Measurements from ENCODE around the gene ZNF580.

Gene ZNF580

DNA sequence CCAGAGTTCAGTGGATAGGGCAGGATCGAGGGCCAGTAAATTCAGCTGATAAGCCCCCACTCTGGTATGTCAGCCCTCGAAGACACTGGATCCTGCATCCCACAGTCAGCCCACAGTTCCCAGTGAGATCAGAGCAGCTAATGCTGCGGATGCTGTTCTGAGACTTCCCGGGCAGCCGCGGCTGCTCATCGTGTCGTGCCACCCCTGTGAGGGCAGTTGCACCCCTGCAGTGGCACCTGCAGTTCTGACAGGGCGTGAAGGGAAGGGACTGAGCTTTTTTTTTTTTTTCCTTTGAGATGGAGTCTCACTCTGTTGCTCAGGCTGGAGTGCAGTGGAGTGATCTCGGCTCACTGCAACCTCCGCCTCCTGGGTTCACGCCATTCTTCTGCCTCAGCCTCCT is 26.7 kb downstream of the ZNF580 start:
- DNase-seq (ENCODE audit: low spot score): no peak
- POLR2A ChIA-PET (ENCODE audit: low non-redundant PET): interaction anchor here (0.7 kb wide), 1 partner anchor 214 kb away, joined by 3 read pairs; no protein-coding TSS in a partner anchor
- H3K27ac ChIP-seq: peak overlapping the region; percentile 13
- TF ChIP-seq, protein P1, sequence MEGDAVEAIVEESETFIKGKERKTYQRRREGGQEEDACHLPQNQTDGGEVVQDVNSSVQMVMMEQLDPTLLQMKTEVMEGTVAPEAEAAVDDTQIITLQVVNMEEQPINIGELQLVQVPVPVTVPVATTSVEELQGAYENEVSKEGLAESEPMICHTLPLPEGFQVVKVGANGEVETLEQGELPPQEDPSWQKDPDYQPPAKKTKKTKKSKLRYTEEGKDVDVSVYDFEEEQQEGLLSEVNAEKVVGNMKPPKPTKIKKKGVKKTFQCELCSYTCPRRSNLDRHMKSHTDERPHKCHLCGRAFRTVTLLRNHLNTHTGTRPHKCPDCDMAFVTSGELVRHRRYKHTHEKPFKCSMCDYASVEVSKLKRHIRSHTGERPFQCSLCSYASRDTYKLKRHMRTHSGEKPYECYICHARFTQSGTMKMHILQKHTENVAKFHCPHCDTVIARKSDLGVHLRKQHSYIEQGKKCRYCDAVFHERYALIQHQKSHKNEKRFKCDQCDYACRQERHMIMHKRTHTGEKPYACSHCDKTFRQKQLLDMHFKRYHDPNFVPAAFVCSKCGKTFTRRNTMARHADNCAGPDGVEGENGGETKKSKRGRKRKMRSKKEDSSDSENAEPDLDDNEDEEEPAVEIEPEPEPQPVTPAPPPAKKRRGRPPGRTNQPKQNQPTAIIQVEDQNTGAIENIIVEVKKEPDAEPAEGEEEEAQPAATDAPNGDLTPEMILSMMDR (conservative IDR thresholded peaks at IDR 0.05; ENCODE audit: low read depth): no peak
- CTCF ChIA-PET: interaction anchor here (1.5 kb wide), 1 partner anchor 11 kb away, joined by 3 read pairs; no protein-coding TSS in a partner anchor

DNA sequence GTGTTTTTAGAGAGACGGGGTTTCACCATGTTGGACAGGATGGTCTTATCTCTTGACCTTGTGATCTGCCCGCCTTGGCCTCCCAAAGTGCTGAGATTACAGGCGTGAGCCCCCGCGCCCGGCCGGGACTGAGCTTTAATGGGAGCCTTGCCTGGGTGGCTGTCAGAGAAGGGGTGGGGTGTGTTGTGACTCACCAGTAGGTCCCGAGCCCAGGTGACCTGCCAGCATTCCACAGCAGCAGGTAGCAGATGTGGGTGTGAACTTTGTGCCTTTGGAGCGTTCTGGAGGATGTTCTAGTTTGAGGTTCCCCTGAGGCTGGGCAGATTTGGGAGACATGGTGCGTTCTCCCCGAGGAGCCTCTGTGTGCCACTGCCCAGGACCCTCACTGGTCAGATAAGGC is 27.2 kb downstream of the ZNF580 start:
- H3K27ac ChIP-seq: peak overlapping the region; percentile 13; the same call in 1 of the 2 replicates
- DNase-seq (ENCODE audit: low spot score): peak; percentile 65
- TF ChIP-seq, protein P1 (conservative IDR thresholded peaks at IDR 0.05; ENCODE audit: low read depth): no peak
- CTCF ChIA-PET: interaction anchor here (0.6 to 1.5 kb wide), 2 partner anchors 11 to 475 kb away, joined by 3 read pairs; no protein-coding TSS in a partner anchor
- POLR2A ChIA-PET (ENCODE audit: low non-redundant PET): interaction anchor here (0.7 kb wide), 1 partner anchor 214 kb away, joined by 3 read pairs; no protein-coding TSS in a partner anchor

DNA sequence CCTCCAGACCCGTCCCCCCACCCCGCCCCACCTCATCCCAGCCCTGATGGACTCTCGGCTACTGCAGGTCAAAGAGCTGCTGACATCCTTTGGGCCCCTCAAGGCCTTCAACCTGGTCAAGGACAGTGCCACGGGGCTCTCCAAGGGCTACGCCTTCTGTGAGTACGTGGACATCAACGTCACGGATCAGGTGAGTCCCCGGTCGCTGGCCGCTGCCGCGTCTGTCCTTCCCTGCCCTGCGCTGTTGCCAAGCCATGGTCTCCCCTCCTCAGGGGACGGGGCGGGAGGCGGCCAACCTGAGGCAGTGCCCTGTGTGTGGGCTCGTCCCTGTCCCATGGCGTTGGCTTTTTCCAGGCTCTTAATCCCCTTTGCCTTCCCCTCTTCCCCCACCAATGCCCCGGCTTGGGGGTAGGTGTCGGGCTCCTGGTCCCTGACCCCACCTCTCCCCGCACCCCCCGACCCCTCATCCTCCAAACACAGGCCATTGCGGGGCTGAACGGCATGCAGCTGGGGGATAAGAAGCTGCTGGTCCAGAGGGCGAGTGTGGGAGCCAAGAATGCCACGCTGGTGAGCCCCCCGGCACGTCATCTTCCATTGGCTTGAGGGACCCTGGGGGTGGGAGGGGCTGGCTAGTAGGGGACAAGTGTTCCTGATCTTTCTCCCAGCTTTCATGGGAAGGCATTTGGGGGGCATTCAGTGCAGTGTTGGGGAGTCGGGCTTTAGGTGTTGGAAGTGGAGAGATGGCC is 28.0 kb downstream of the ZNF580 start:
- H3K27ac ChIP-seq: peak overlapping the region; percentile 13; the same call in 1 of the 2 replicates
- TF ChIP-seq, protein P1 (conservative IDR thresholded peaks at IDR 0.05; ENCODE audit: low read depth): no peak
- ChIA-PET POLR2A (ENCODE audit: low non-redundant PET) (no interaction called here), CTCF (interaction anchor here (1.5 kb wide), 1 partner anchor 12 kb away, joined by 3 read pairs; no protein-coding TSS in a partner anchor)
- DNase-seq (ENCODE audit: low spot score): no peak

DNA sequence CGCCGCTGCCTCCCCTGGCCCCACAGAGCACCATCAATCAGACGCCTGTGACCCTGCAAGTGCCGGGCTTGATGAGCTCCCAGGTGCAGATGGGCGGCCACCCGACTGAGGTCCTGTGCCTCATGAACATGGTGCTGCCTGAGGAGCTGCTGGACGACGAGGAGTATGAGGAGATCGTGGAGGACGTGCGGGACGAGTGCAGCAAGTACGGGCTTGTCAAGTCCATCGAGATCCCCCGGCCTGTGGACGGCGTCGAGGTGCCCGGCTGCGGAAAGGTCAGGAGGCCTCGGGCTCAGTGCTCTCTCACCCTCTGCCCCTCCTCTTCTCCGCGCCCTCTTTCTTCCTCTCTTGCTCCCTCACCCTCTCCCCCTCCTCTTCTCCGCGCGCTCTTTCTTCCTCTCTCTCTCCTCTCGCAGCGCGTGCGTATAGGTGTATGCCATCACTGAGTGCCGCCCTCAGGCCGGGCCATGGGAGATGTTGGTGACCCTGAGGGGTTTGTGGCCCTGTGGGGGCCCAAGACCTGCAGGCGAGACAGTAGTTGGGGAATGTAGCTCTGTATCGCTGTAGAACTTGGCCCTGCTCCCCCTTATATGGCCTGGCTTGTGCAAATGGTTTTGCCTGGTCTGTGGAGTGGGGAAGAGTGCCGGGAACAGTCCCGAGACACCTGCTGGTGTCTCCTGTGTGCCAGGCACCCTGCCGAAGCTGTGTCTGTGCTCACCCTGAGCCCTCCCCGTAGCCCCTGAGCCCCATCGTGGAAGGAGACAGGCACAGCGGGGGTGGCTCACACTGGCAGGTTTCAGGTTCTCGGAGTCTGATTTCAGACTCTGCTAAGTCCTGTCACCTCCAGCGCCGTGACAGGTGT is 28.8 kb downstream of the ZNF580 start:
- POLR2A ChIA-PET (ENCODE audit: low non-redundant PET): no interaction called here
- TF ChIP-seq, protein P1 (conservative IDR thresholded peaks at IDR 0.05; ENCODE audit: low read depth): no peak
- no peak for DNase-seq (ENCODE audit: low spot score)
- CTCF ChIA-PET: no interaction called here
- no peak overlapping the region for H3K27ac ChIP-seq

DNA sequence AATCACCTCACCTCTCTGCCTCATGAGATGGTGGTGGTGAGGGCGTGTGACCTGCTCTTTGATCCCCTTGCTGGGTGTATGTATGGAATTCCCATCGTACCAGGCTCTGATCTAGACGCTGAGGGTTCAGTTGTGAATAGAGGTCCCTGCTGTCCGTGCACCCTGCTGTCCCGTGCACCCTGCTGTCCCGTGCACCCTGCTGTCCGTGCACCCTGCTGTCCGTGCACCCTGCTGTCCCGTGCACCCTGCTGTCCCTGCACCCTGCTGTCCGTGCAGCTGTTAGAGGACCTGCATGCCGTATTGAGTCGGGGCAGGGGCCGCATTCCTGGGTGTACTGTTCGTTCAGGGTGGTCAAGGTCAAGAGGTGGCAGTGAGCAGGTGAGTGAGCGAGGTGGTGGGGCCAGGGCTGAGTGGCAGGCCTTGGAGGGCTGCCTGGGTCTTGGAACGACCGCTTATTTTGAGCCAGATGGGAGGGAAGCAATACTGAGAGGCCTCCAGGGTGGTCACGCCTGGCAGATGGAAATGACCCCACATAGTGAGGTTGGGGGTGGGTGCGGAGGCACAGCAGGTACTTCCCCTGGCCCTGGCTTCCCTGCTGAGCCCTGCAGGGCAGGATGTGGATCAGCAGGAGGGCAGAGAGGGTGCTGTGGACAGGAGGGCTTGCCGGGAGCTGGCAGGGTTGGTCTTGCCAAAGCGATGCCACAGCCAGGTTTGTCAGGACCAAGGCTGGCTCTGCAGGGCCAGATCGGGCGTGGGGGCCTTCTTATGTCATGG is 29.7 kb downstream of the ZNF580 start:
- H3K27ac ChIP-seq: peak overlapping the region; percentile 53
- TF ChIP-seq, protein P1 (conservative IDR thresholded peaks at IDR 0.05; ENCODE audit: low read depth): no peak
- ChIA-PET POLR2A (ENCODE audit: low non-redundant PET) (no interaction called here), CTCF (interaction anchor here (0.6 to 1.5 kb wide), 2 partner anchors 14 to 1031 kb away, joined by 3 to 7 read pairs; no protein-coding TSS in a partner anchor)
- no peak for DNase-seq (ENCODE audit: low spot score)

DNA sequence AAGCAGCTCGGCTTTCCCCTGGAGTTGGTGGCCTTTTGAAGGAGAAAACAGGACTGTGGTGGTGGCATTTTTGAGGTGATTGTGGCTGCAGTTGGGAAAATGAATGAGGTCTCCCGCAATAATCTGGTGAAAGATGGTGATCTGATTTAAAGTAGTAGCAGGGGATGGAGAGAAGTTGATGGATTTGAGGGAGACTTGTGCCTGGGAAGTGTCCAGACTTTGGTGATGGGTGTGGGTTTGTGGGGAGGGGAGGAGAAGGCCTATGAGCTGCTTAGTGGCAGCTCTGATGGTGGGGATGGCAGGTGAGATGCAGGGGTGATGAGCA is 30.2 kb downstream of the ZNF580 start:
- H3K27ac ChIP-seq: peak overlapping the region; percentile 53
- no peak for DNase-seq (ENCODE audit: low spot score)
- TF ChIP-seq, protein P1 (conservative IDR thresholded peaks at IDR 0.05; ENCODE audit: low read depth): no peak
- ChIA-PET CTCF (interaction anchor here (0.6 to 1.5 kb wide), 3 partner anchors 14 to 1032 kb away, joined by 3 to 7 read pairs (median 7); no protein-coding TSS in a partner anchor), POLR2A (ENCODE audit: low non-redundant PET) (no interaction called here)
